Activated T-cell treated with anti-CD3 and anti-CD28 coated beads, Interleukin-2, amount 50 U/mL, for 48 hours (primary cell): ENCODE results near the gene SMAD3.
"Not testable (repeated sequence)": the region's sequence is repeated elsewhere in the genome, so short reads cannot be mapped to it uniquely, and the experiment has no call there.

ENCODE experiments used
- DNase-seq, 2 experiments: peaks; one replicate each; pipeline ENCODE4 v3.0.0-alpha.2; 2020

The SMAD3 gene

DNA sequence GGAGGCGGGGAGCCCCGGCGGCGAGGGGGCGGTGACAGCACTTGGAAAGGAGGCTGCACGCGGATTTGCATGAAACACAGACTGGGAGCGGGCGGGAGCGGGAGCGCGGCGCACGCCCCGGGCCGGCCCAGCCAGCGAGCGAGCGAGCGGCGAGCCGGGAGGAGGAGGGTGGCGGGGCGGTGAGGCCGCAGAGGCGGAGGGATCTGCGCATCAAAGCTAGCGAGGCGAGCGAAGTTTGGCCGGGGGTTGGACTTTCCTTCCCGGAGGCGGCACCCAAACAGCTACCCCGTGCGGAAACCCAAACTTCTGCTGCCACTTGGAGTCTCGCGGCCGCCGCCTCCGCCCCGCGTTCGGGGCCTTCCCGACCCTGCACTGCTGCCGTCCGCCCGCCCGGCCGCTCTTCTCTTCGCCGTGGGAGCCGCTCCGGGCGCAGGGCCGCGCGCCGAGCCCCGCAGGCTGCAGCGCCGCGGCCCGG, at the start of gene SMAD3:
SMAD3 (plus strand) TSS at position 72 of the 475 bp plus-strand sequence. CDS start 553 bp downstream, outside the sequence.
- peak; percentile 78 to 84 for DNase-seq

DNA sequence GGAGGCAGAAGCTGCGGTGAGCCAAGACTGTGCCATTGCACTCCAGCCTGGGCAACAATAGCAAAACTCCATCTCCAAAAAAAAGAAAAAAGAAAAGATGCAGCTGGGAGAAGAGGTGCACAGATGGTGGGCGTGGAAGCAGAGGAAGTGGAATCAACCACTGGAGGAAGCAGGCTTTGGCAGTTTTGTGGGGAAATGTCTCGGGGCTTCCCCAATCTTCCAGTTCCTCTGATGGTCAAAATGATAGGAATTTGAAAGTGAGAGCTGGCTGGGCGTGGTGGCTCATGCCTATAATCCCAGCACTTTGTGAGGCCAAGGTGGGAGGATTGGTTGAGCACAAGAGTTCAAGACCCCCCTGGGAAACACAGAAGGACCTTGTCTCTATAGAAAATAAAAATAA, 48.1 kb upstream of the SMAD3 start:
- DNase-seq = no peak

- no peak for DNase-seq
Measured at GRCh38 chr15:67018026-67018425, 47.4 kb upstream of the SMAD3 start.

DNA sequence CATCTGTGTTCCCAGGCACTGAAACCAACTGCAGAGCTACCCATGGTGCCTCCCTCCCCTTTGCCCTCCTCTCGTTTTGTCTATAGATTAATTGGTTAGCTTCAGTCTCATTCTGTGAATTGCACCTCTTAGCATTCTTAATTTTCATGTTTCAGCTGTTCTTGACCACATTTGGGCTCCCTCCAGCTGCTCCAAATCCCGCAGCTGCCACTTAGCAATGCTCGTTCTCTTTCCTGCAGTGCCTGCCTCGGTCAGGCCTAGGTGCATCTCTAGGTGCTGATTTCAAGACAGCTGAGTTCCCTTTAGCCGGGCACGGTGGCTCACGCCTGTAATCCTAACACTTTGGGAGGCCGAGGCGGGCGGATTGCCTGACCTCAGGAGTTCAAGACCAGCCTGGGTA, 47.0 kb upstream of the SMAD3 start:
- no peak for DNase-seq

DNA sequence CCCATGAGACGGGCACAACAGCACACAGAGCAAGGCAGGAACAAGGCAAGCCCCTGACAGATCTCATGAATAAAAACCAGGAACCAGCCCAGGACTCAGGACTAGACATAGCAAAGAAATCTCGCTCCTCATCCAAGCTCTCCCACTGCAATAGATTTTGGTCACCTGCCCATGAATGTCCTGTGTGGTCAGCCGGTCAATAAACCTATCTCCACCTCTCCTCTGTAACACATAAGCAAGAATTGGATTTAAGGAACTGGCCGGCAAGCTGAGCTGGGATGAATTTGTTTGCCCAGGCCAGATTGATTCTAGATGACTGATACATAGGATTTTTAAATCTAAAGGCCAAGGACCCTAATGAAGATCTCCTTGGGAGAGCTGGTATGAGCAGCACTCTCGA, 46.3 kb upstream of the SMAD3 start:
- no peak for DNase-seq

- no peak for DNase-seq
Measured at GRCh38 chr15:67019884-67020520, 45.4 kb upstream of the SMAD3 start.

GRCh38 chr15:67020668-67021067, 44.7 kb upstream of the SMAD3 start:
- not testable (repeated sequence) for DNase-seq

GRCh38 chr15:67021455-67021854, 43.9 kb upstream of the SMAD3 start:
- no peak for DNase-seq

DNA sequence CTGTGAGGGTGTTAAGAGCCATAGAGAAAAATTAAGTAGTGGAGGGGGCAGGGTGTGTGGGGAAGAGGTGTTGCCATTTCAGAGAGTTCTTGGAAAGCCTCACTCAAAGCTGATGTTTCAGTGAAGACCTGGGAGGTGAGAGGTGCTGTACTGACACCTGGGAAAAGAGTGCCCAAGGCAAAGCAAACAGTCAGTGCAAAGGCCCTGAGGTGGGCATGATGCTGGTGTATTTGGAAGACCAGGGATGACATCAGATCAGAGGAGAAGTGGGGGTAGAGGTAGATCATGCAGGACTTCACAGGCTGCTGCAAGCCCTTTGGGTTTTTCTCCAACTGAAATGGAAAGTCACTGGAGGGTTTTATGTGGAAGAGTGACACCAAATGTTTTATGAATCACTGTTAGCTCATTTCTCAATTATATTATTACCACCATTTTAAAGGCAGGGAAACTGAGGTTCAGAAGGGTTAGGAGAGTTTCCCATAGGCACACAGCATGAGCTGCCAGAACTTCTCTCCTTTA, 42.8 kb upstream of the SMAD3 start:
- no peak for DNase-seq

GRCh38 chr15:67023517-67024313, 41.7 kb upstream of the SMAD3 start:
- no peak for DNase-seq

- peak; percentile 49 to 66 for DNase-seq
Measured at GRCh38 chr15:67024314-67024997, 40.9 kb upstream of the SMAD3 start.

- DNase-seq = no peak
Measured at GRCh38 chr15:67024998-67025368, 40.4 kb upstream of the SMAD3 start.

DNA sequence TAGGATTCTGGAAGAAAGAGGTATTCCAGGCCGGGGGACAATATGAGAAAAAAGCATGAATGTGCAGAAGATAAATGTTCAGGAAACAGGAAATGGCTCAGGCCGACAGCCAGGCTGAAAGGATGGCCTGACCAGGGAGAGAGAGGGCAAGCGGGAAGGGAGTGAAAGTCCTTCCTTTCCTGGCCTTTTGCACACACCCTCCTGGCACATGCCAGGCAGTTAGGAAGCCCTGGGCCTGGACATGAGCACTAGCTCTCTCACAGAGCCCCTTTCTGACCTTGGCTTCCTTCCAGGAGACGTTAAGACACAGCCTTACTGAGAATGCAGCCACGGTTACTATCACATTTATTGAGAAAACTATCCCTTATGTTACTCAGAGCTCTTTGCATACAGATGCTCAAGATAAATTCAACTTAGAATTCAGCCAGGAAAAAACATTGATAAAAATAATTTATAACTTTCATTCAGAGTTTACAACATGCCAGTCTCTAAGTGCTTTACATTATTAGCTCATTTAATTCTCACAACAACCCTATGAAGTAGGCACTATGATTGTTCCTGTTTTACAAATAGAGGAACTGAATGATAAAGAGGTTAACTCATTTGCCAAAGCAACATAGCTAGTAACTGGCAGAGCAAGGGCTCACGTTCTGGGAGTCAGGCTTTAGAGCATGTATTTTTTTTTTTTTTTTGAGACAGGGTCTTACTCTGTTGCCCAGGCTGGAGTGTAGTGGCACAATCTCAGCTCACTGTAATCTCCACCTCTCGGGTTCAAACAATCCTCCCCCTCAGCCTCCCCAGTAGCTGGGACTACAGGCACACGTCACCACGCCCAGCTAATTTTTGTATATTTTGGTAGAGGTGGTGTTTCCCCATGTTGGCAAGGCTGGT, 39.4 kb upstream of the SMAD3 start:
- DNase-seq = no peak

DNA sequence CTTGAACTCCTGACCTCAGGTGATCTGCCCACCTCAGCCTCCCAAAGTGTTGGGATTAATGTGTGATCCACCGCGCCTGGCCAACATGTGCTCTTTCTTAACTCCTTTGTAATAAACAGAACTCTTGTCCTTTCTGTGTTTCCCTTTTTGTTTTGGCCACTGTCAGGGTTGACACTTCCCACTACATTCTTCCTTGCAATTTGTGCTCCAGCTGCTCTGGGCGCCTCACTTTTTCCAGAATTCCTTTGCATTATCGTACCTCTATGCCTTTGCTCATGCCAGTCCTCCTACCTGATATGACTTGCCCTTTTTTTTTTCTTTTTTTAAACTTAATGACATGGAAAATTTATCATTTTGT, 38.8 kb upstream of the SMAD3 start:
- DNase-seq = no peak

DNA sequence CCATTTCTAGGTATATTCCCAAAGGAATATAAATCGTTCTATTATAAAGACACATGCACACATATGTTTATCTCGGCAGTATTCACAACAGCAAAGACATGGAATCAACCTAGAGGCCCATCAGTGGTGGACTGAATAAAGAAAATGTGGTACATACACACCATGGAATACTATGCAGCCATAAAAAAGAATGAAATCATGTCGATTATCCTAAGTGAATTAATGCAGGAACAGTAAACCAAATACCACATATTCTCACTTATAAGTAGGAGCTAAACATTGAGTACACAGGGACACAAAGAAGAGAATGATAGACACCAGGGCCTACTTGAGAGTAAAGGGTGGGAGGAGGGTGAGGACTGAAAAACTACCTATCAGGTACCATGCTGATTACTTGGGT, 37.0 kb upstream of the SMAD3 start:
- not testable (repeated sequence) for DNase-seq

DNA sequence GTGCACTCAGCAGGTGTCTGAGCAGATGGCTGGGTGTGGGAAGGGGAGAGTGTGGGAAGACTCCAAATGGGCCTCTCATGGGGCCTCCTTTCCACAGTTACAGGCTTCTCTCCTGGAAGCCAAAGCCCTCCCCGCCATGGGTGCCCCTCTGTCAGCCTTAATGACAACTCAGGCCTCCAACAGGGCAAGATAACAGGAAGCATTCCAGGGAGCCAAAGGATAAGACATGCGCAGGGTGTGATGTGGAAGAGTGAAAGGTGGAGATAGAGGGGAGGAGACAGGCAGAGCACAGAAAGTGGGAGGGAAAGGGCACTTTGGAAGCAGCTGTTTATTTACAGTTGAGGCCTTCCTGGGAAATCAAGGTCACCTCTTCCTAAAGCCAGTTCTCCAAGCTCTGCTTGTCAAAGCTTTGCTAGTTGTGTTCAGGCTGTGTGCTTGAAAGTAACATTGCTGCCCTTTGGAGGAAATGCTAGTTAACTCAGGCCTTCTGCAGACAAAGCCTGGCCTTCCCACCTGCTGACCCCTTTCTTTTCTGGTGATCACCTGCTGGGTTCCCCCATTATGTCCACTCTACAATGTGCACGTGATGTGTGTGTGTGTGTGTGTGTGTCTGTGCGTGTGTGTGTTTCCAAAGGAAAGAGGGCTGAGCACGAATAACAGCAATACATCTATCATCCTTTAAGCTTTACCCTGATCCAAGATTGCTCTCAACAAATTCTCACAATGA, 35.2 kb upstream of the SMAD3 start:
- no peak for DNase-seq

GRCh38 chr15:67031331-67031730, 34.1 kb upstream of the SMAD3 start:
- DNase-seq = no peak

GRCh38 chr15:67032608-67033007, 32.8 kb upstream of the SMAD3 start:
- DNase-seq = no peak

GRCh38 chr15:67033012-67033411, 32.4 kb upstream of the SMAD3 start:
- DNase-seq = peak in 1 of 2 experiments; percentile 48

DNA sequence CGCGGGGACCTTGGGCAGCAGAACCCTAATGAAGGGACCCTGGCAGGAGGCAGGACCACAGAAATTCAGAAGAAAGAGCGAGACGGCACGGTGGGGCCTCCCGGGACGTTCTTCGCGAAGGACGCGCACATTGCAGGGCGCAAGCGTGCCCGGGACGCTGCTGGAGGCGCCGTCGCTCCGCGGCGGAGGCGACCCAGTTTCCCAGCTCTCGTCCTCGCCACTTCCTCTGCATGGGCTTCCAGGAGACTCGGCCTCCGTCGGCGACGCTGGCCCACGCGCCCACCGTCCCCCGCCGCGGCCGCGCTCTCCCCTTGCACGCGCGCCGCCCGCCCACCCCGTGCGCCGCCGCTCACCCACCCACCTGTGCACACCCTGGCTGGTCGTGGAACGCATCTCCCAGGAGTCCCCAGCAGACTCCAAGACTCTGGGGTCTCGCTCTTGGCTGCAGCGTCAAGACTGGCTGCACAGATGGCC, 31.8 kb upstream of the SMAD3 start:
- DNase-seq = peak in 1 of 2 experiments; percentile 39

GRCh38 chr15:67035886-67036285, 29.5 kb upstream of the SMAD3 start:
- DNase-seq = no peak
